ENCODE measurements around the gene UMODL1. TPM values are rescaled to one million over a fixed set of nuclear protein-coding genes. Genes with fewer than 3 reads are reported as not detected.

The UMODL1 gene
- total RNA-seq, 1 experiment from 2014 or later = not detected

DNA sequence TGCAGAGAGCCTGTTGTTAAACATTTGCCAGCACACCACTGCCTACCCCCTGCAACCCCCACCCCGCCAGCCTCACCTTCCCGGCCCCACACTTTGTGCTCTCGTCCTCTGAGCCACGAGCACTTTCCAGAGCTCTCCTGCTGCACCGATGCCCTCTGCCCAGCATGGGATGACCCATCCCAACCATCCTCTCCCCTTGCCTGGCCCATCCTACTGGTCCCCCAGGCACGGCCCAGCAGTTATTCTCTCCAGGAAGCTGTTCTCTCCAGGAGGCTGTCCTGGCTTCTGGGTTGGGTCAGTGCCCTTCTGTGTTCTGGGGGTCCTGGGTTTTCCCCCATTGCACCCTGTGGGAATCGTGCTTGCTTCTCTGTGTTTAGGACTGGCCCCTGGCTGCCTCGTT, 87.7 kb downstream of the UMODL1 start:
- TF ChIP-seq, protein P1, sequence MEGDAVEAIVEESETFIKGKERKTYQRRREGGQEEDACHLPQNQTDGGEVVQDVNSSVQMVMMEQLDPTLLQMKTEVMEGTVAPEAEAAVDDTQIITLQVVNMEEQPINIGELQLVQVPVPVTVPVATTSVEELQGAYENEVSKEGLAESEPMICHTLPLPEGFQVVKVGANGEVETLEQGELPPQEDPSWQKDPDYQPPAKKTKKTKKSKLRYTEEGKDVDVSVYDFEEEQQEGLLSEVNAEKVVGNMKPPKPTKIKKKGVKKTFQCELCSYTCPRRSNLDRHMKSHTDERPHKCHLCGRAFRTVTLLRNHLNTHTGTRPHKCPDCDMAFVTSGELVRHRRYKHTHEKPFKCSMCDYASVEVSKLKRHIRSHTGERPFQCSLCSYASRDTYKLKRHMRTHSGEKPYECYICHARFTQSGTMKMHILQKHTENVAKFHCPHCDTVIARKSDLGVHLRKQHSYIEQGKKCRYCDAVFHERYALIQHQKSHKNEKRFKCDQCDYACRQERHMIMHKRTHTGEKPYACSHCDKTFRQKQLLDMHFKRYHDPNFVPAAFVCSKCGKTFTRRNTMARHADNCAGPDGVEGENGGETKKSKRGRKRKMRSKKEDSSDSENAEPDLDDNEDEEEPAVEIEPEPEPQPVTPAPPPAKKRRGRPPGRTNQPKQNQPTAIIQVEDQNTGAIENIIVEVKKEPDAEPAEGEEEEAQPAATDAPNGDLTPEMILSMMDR (conservative IDR thresholded peaks at IDR 0.05) = no peak
- Histone ChIP-seq H2BK15ac (ENCODE audit: low read depth, low read length) (no peak overlapping the region), H4K8ac (replicated peaks; ENCODE audit: insufficient read length, low read depth, low read length) (no peak overlapping the region), H3K27ac (ENCODE audit: insufficient read length, low read depth, low read length) (no peak overlapping the region), H3K79me1 (ENCODE audit: insufficient read depth, low read depth, low read length, poor library complexity, severe bottlenecking) (no peaks in the 10 kb centered on the region), H3K4me1 (ENCODE audit: insufficient read depth, low read length) (peaks cover 3% of the 10 kb centered on the region; the same call in 1 of the 2 replicates), H3K4me2 (ENCODE audit: insufficient read depth, insufficient read length, low read length) (no peak overlapping the region), H4K20me1 (ENCODE audit: control insufficient read depth, insufficient read depth, insufficient read length) (no peaks in the 10 kb centered on the region), H3K27me3 (ENCODE audit: insufficient read depth, low read length) (no peaks in the 10 kb centered on the region), H3K23ac (ENCODE audit: insufficient read length, low read depth, low read length) (no peak overlapping the region), H2BK120ac (ENCODE audit: low read depth, low read length, poor library complexity, severe bottlenecking) (no peak overlapping the region), H3K56ac (ENCODE audit: insufficient read length, low read depth, low read length) (no peak overlapping the region), H3T11ph (ENCODE audit: low read length) (no peak overlapping the region), H2BK12ac (ENCODE audit: insufficient read length, low read depth, low read length) (no peak overlapping the region), H2AK5ac (ENCODE audit: insufficient read length, low read length) (no peak overlapping the region), H3K14ac (ENCODE audit: insufficient read depth, low read length) (no peak overlapping the region), H3K9ac (ENCODE audit: extremely low read depth, insufficient read length, low read length) (no peak overlapping the region), H3K18ac (ENCODE audit: insufficient read length, low read depth, low read length) (no peak overlapping the region), H3K23me2 (ENCODE audit: insufficient read length, low read depth, low read length, poor library complexity, severe bottlenecking) (peaks cover 4% of the 10 kb centered on the region), H2BK20ac (ENCODE audit: low read depth, low read length, poor library complexity, severe bottlenecking) (no peak overlapping the region), H2AFZ (ENCODE audit: low read length) (no peak overlapping the region), H4K91ac (ENCODE audit: insufficient read length, low read depth, low read length) (no peak overlapping the region), H4K5ac (ENCODE audit: insufficient read length, low read depth, low read length) (no peak overlapping the region), H3K79me2 (ENCODE audit: insufficient read depth, low read length) (no peaks in the 10 kb centered on the region), H3K4ac (ENCODE audit: low read depth, low read length) (no peak overlapping the region), H3K9me3 (ENCODE audit: control insufficient read depth, low read depth, low read length) (no peaks in the 10 kb centered on the region), H2BK5ac (ENCODE audit: insufficient read length, low read length) (no peak overlapping the region)
- WGBS (ENCODE audit: extremely low coverage, insufficient read length, low lambda C conversion rate) = no CpG with 5 or more reads among the region's 8 CpGs
- DNase-seq = no peak
- no peak overlapping the region; a peak in 2 of 7 replicates for H3K27ac Mint-ChIP-seq
- H3K27me3 Mint-ChIP-seq (ENCODE audit: low read depth) = no peaks in the 10 kb centered on the region; the same call in 1 of the 2 replicates
- no peaks in the 10 kb centered on the region for H3K36me3 Mint-ChIP-seq (ENCODE audit: insufficient read depth in 1 of 3, low read depth in 3 of 3)
- H3K4me3 Mint-ChIP-seq = no peak overlapping the region
- peaks cover 4 to 6% of the 10 kb centered on the region in 2 experiments for H3K4me1 Mint-ChIP-seq
- H3K9me3 Mint-ChIP-seq = no peaks in the 10 kb centered on the region
